SJSA1 (cell line): Measurements from ENCODE around the gene MGME1. TPM values are rescaled to one million over a fixed set of nuclear protein-coding genes. Genes with fewer than 3 reads are reported as not detected.
"Not testable (repeated sequence)": the region's sequence is repeated elsewhere in the genome, so short reads cannot be mapped to it uniquely, and the experiment has no call there.

Source experiments
- DNase-seq, 2 experiments: peaks; one replicate each; pipeline ENCODE4 v3.0.0-alpha.2; 2015 to 2020; ENCODE audit warnings: low spot score in 2 of 2, low read depth in 1 of 2
- H3K27ac ChIP-seq: fragments of 250-450 bp; sonication (Bioruptor Pico); 2 replicates; pipeline ENCODE4 v1.5.1; 2020; ENCODE audit warnings: mild to moderate bottlenecking, moderate library complexity
- H3K27me3 ChIP-seq: fragments of 250-450 bp; sonication (Bioruptor Pico); replicated peaks from 2 replicates; pipeline ENCODE4 v1.5.1; 2020; ENCODE audit warnings: mild to moderate bottlenecking, moderate library complexity
- H3K36me3 ChIP-seq: fragments of 250-450 bp; sonication (Bioruptor Pico); 2 replicates; pipeline ENCODE4 v1.5.1; 2020; ENCODE audit warnings: mild to moderate bottlenecking
- H3K4me1 ChIP-seq: fragments of 250-450 bp; sonication (Bioruptor Pico); replicated peaks from 2 replicates; pipeline ENCODE4 v1.6.1; 2021; ENCODE audit warnings: mild to moderate bottlenecking
- H3K4me3 ChIP-seq: fragments of 250-450 bp; sonication (Bioruptor Pico); 2 replicates; pipeline ENCODE4 v1.5.1; 2020; ENCODE audit warnings: mild to moderate bottlenecking
- H3K9me3 ChIP-seq: fragments of 250-450 bp; sonication (Bioruptor Pico); replicated peaks from 2 replicates; pipeline ENCODE4 v1.5.1; 2020; ENCODE audit warnings: mild to moderate bottlenecking
- total RNA-seq: library from RNA; depleted of rRNA; stranded (reverse); fragments of >200 nt; shearing (Covaris generic); gene quantifications from 2 replicates; pipeline ENCODE4 v1.2.3, GENCODE V29; 2014

Gene MGME1
- total RNA-seq, 1 experiment from 2014 or later, result 20.6 TPM

DNA sequence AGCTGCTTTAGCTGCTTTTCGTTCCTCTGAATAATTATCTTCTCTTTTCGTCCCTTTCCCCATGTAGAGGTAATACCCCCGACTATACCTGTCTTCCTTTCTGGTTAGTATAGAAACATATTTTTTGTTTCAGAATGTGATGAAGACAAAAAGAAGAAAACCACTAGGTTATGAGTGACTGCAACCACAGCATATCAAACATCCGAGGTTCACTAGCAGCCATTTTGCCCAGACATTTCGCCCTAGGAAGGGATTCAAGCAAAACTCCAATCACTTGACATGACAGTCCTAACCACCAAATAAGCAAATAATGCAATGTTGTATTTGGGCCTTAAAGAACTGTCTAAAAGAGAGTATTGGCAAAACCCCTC is 9.6 kb upstream of the MGME1 start:
- no peaks in the 10 kb centered on the region for H3K27me3 ChIP-seq
- no peaks in the 10 kb centered on the region for H3K9me3 ChIP-seq
- peaks cover 50% of the 10 kb centered on the region for H3K4me1 ChIP-seq
- H3K36me3 ChIP-seq, result peaks cover 64% of the 10 kb centered on the region
- no peak for DNase-seq
- H3K4me3 ChIP-seq, result no peak overlapping the region
- 0 out of 2 replicates have a peak overlapping the region, but pooled peaks have one; percentile 0 for H3K27ac ChIP-seq

DNA sequence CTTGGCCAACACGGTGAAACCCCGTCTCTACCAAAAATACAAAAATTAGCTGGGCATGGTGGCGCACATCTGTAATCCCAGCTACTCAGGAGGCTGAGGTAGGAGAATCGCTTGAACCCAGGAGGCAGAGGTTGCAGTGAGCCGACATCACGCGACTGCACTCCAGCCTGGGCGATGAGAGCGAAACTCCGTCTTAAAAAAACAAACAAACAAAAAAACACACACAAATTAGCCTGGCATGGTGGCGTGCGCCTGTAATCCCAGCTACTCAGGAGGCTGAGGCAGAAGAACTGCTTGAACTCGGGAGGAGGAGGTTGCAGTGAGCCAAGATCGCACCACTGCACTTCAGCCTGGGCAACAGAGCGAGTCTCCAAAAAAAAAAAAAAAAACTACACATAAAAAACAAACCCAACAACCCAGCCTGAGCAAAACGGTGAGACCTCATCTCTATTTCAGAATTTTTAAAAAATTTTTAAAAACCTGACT is 8.4 kb upstream of the MGME1 start:
- DNase-seq, H3K4me3 ChIP-seq, H3K27me3 ChIP-seq, H3K9me3 ChIP-seq, H3K27ac ChIP-seq: not testable (repeated sequence)
- Histone ChIP-seq H3K36me3 (peaks cover 63% of the 10 kb centered on the region), H3K4me1 (peaks cover 61% of the 10 kb centered on the region)

- DNase-seq, result no peak
- Histone ChIP-seq H3K4me1 (peaks cover 66% of the 10 kb centered on the region), H3K27me3 (no peaks in the 10 kb centered on the region), H3K9me3 (no peaks in the 10 kb centered on the region), H3K4me3 (no peak overlapping the region), H3K27ac (no peak overlapping the region), H3K36me3 (peaks cover 61% of the 10 kb centered on the region)
These were observed 7.8 kb upstream of the MGME1 start for GRCh38 chr20:17960927-17961586.

DNA sequence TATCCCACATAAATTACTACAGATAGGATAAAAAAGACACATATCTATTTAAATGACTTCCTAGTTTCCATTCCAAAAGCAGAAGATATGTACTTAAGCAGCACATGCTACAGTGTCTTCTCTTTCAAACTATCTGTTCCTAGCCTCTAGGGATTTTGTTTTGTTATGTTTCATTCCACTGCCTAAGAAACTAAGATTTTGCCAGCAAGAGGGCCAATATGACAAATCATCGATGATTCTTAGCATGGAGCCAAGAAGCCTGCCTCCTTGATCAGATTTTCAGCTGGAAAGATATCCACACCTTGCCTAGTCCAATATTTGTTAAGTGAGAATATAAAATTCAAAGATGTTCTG is 7.3 kb upstream of the MGME1 start:
- DNase-seq, result no peak
- no peak overlapping the region for H3K27ac ChIP-seq
- H3K4me1 ChIP-seq, result peaks cover 71% of the 10 kb centered on the region

GRCh38 chr20:17963114-17963897 is 5.5 kb upstream of the MGME1 start:
- H3K9me3 ChIP-seq, result no peaks in the 10 kb centered on the region
- peaks cover 72% of the 10 kb centered on the region for H3K36me3 ChIP-seq
- H3K27me3 ChIP-seq, result no peaks in the 10 kb centered on the region
- no peak overlapping the region for H3K4me3 ChIP-seq
- no peak for DNase-seq
- no peak overlapping the region for H3K27ac ChIP-seq
- H3K4me1 ChIP-seq, result peaks cover 60% of the 10 kb centered on the region

More for the DNA sequence above, 7.3 kb upstream of the MGME1 start:
- H3K36me3 ChIP-seq, result peaks cover 60% of the 10 kb centered on the region
- no peaks in the 10 kb centered on the region for H3K9me3 ChIP-seq
- no peaks in the 10 kb centered on the region for H3K27me3 ChIP-seq
- H3K4me3 ChIP-seq, result no peak overlapping the region

- no peak for DNase-seq
- H3K4me1 ChIP-seq, result peaks cover 52% of the 10 kb centered on the region
- H3K36me3 ChIP-seq, result peaks cover 75% of the 10 kb centered on the region
- no peaks in the 10 kb centered on the region for H3K27me3 ChIP-seq
- no peak overlapping the region for H3K4me3 ChIP-seq
- H3K27ac ChIP-seq, result no peak overlapping the region
- no peaks in the 10 kb centered on the region for H3K9me3 ChIP-seq
These were observed 4.7 kb upstream of the MGME1 start for GRCh38 chr20:17964073-17964472.

- H3K27me3 ChIP-seq, result no peaks in the 10 kb centered on the region
These were observed 4.2 kb upstream of the MGME1 start for GRCh38 chr20:17964632-17965031.

GRCh38 chr20:17965042-17965697 is 3.6 kb upstream of the MGME1 start:
- H3K4me1 ChIP-seq, result peaks cover 41% of the 10 kb centered on the region
- H3K4me3 ChIP-seq, result no peak overlapping the region
- H3K27ac ChIP-seq, result no peak overlapping the region
- H3K27me3 ChIP-seq, result no peaks in the 10 kb centered on the region
- H3K36me3 ChIP-seq, result peaks cover 73% of the 10 kb centered on the region
- no peaks in the 10 kb centered on the region for H3K9me3 ChIP-seq
- DNase-seq, result no peak

More at GRCh38 chr20:17964632-17965031, 4.2 kb upstream of the MGME1 start:
- no peak overlapping the region for H3K4me3 ChIP-seq
- H3K4me1 ChIP-seq, result peaks cover 47% of the 10 kb centered on the region
- DNase-seq, result no peak
- no peaks in the 10 kb centered on the region for H3K9me3 ChIP-seq
- no peak overlapping the region for H3K27ac ChIP-seq
- peaks cover 75% of the 10 kb centered on the region for H3K36me3 ChIP-seq

- Histone ChIP-seq H3K4me1 (peaks cover 39% of the 10 kb centered on the region), H3K4me3 (peak overlapping the region; percentile 75), H3K27ac (peak overlapping the region; percentile 97), H3K27me3 (no peaks in the 10 kb centered on the region), H3K9me3 (no peaks in the 10 kb centered on the region), H3K36me3 (peaks cover 71% of the 10 kb centered on the region)
- DNase-seq, result peak in 1 of 2 experiments; percentile 38
These were observed 2.1 kb upstream of the MGME1 start for GRCh38 chr20:17966432-17967310.

- peaks cover 66% of the 10 kb centered on the region for H3K36me3 ChIP-seq
- no peaks in the 10 kb centered on the region for H3K9me3 ChIP-seq
- peak overlapping the region; percentile 75 for H3K4me3 ChIP-seq
- H3K4me1 ChIP-seq, result peaks cover 43% of the 10 kb centered on the region
- H3K27ac ChIP-seq, result peak overlapping the region; percentile 97
- no peaks in the 10 kb centered on the region for H3K27me3 ChIP-seq
- DNase-seq, result peak; percentile 46 to 56
These were observed 1.1 kb upstream of the MGME1 start for GRCh38 chr20:17967521-17968365.

DNA sequence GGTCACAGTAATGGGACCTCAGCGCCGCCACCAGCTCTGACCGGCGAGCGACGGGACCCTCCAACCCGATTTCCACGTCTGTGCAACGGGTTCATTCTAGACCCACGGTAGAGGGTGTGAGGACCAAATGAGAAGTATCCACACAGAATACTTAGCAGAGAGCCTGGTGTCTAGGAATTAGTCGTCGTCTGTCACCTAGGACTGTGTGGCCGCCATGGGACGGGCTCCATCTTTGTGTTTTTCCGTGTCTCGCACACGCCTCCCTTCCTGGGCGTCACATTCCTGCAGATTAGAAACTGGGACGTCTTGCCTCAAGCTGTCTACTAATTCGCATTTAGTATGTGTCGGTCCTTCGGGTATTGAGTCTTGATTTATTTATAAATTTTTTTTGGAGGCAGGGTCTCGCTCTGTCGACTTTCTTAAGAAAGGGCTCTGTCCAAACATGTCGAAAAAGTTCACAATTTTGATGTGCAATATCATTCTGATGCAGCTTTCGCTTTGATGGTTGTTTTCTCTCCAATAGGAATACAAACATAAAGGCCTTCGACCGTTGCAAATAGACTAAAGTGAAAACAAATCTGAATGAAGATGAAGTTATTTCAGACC is 563 bp downstream of the MGME1 start:
- Histone ChIP-seq H3K4me3 (peak overlapping the region; percentile 75), H3K27ac (peak overlapping the region; percentile 97), H3K9me3 (no peaks in the 10 kb centered on the region), H3K27me3 (no peaks in the 10 kb centered on the region), H3K4me1 (peaks cover 39% of the 10 kb centered on the region), H3K36me3 (peaks cover 53% of the 10 kb centered on the region)
- DNase-seq, result peak in 1 of 2 experiments; percentile 45

DNA sequence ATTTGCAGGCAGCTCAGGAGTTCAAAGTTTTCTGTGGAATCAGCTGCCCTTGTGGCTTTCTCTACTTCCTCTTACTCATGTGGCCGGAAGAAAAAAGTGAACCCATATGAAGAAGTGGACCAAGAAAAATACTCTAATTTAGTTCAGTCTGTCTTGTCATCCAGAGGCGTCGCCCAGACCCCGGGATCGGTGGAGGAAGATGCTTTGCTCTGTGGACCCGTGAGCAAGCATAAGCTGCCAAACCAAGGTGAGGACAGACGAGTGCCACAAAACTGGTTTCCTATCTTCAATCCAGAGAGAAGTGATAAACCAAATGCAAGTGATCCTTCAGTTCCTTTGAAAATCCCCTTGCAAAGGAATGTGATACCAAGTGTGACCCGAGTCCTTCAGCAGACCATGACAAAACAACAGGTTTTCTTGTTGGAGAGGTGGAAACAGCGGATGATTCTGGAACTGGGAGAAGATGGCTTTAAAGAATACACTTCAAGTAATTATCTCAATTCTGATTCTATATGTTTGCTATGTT is 1.1 kb downstream of the MGME1 start:
- DNase-seq, result peak; percentile 48 to 67
- H3K4me3 ChIP-seq, result peak overlapping the region; percentile 75
- peaks cover 53% of the 10 kb centered on the region for H3K36me3 ChIP-seq
- peak overlapping the region; percentile 97 for H3K27ac ChIP-seq
- H3K9me3 ChIP-seq, result no peaks in the 10 kb centered on the region
- peaks cover 34% of the 10 kb centered on the region for H3K4me1 ChIP-seq
- H3K27me3 ChIP-seq, result no peaks in the 10 kb centered on the region
